K562 (cell line): Measurements from ENCODE around the gene SFSWAP. TPM values are rescaled to one million over a fixed set of nuclear protein-coding genes. Genes with fewer than 3 reads are reported as not detected.
A peak's percentile ranks its signal among the peaks of the same experiment; 100 is the strongest.

Experiments used
- E2F6 ChIP-seq, 2 experiments: IDR thresholded peaks; 2 replicates each; pipeline ENCODE4 v1.6.1; 2011; ENCODE audit warnings: borderline replicate concordance in 1 of 2, control low read depth in 1 of 2, low read depth in 1 of 2, low read length in 1 of 2, mild to moderate bottlenecking in 1 of 2, mixed read lengths in 1 of 2, moderate library complexity in 1 of 2; ENCODE audit not compliant: insufficient read depth in 1 of 2, insufficient read length in 1 of 2, poor library complexity in 1 of 2, severe bottlenecking in 1 of 2; ENCODE audit errors: extremely low read depth in 1 of 2
- JUNB ChIP-seq: fragments of 450-650 bp; formaldehyde crosslinking; conservative IDR thresholded peaks from 2 replicates; pipeline ENCODE4 v1.4.0; 2020; ENCODE audit warnings: mild to moderate bottlenecking
- LEF1 ChIP-seq: fragments of 450-650 bp; IDR thresholded peaks from 2 replicates; pipeline ENCODE4 v1.6.1; 2016; ENCODE audit warnings: mild to moderate bottlenecking
- MAFG ChIP-seq: fragments of 450-650 bp; conservative IDR thresholded peaks from 2 replicates; pipeline ENCODE4 v1.6.1; 2016; ENCODE audit warnings: missing genetic modification characterization, missing compliant biosample characterization
- MAZ ChIP-seq, 2 experiments: fragments of 450-650 bp in 1 of 2; sonication (generic) in 1 of 2; formaldehyde crosslinking; IDR thresholded peaks in 1 of 2; conservative IDR thresholded peaks in 1 of 2; 2 replicates each; pipeline versions ENCODE4 v1.4.0 to v1.5.0; 2020; ENCODE audit warnings: mild to moderate bottlenecking in 1 of 2, missing genetic modification reagents in 1 of 2
- RBM17 ChIP-seq: fragments of 200-400 bp; formaldehyde crosslinking; IDR thresholded peaks from 2 replicates; pipeline ENCODE4 v1.6.1; 2017; ENCODE audit warnings: low read depth, mild to moderate bottlenecking, low read length, borderline replicate concordance
- SLC30A9 ChIP-seq: fragments of 250-450 bp; sonication (Bioruptor Pico); IDR thresholded peaks from 2 replicates; pipeline ENCODE4 v1.8.0; 2022; ENCODE audit warnings: mild to moderate bottlenecking, moderate library complexity
- SRSF1 ChIP-seq: fragments of 200-400 bp; formaldehyde crosslinking; IDR thresholded peaks from 2 replicates; pipeline ENCODE4 v1.6.1; 2017; ENCODE audit warnings: mild to moderate bottlenecking, low read depth, low read length, moderate library complexity
- TRIM28 ChIP-seq: fragments of 450-650 bp; IDR thresholded peaks from 2 replicates; pipeline ENCODE4 v1.6.1; 2017
- polyA plus RNA-seq, 8 experiments: library from polyadenylated mRNA; depleted of rRNA in 4 of 8; stranded (reverse) in 5 of 8; unstranded in 3 of 8; fragments of >200 nt; fragmentation: Nextera tagmentation in 2 of 8; fragmentation: Illumina TruSeq in 1 of 8; extraction: Ambion mirVana in 2 of 8; extraction: Trizol in 1 of 8; gene quantifications; 2 replicates each; pipeline versions ENCODE4 v1.2.1 to v1.2.3, GENCODE V29; 2011 to 2014; ENCODE audit warnings: inconsistent platforms in 1 of 8, missing spikeins in 1 of 8
- total RNA-seq, 7 experiments: library from RNA; depleted of rRNA in 6 of 7; stranded (reverse); fragments of >200 nt in 6 of 7; fragmentation: Illumina TruSeq in 2 of 7; extraction: Trizol in 2 of 7; gene quantifications; 2 replicates each; pipeline versions ENCODE4 v1.2.1 to v1.2.3, GENCODE V29; 2011 to 2021; ENCODE audit warnings: low replicate concordance in 1 of 7
- TF ChIP-seq, protein P1 (sequence below): sonication (generic); formaldehyde crosslinking; IDR thresholded peaks from 2 replicates; pipeline ENCODE4 v1.8.0; 2022; ENCODE audit warnings: mild to moderate bottlenecking, missing genetic modification reagents
- TF ChIP-seq, protein P2 (sequence below): fragments of 250-450 bp; sonication (Bioruptor Pico); IDR thresholded peaks from 2 replicates; pipeline ENCODE4 v1.8.0; 2021; ENCODE audit warnings: moderate library complexity, mild to moderate bottlenecking, inconsistent platforms

Gene SFSWAP
- total and polyA plus RNA-seq, 9 of the 15 experiments (the other 6 are each of a cell fraction or from before 2014, with no cell fraction given) = 2.4 to 60.4 (median 32.6) TPM

DNA sequence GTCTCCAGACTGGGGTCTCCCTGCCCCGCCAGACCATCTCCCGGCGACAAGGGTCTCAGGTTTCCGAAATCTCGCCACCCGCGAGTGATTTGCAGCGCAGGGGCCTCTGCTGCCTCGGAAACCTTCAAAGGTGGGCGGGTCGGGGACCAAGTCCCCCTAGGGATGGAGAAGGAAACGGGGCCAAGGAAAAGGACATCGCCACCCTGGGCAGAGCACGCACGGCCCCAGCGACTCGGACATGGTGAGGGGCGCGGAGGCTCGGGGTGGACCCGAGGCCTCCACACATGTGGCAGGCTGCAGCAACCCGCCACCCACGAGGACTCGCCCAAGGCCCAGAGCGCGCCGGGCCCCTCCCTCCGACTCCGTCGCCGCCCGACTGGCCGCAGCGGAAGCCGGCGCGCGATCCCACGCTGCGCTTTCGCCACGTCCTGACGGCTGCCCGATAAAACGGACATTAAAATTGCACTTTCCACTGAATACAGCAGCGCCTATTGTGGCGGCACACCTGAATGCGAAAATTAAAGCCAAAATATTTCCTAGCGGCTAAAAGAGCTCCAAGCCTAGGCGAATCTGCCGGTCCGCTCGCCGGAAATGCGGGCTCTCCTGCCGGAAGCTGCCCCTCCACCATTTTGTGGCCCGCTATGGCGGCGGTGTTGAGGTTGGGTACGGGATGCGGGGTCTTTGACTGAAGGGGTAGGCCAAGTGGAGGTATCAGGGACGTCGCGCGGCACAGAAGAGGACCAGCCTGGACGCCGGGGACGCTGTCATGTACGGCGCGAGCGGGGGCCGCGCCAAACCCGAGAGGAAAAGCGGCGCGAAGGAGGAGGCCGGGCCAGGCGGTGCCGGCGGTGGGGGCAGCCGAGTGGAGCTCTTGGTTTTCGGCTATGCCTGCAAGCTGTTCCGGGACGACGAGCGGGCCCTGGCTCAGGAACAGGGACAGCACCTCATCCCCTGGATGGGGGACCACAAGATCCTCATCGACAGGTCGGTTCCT lies at the start of gene SFSWAP (continued):
- TF ChIP-seq RBM17 (no peak), MAFG (tag) (no peak), TRIM28 (peak; percentile 68; the same call in 1 of the 2 replicates), MAZ (CRISPR knock-in tag; conservative IDR thresholded peaks at IDR 0.05 in 1 of 2, IDR thresholded peaks at IDR 0.05 in 1 of 2) (peak; percentile 97 to 98), E2F6 (IDR thresholded peaks at IDR 0.05; ENCODE audit: borderline replicate concordance in 1 of 2, extremely low read depth in 1 of 2, insufficient read depth in 1 of 2, insufficient read length in 1 of 2, low read depth in 1 of 2, low read length in 1 of 2, poor library complexity in 1 of 2, severe bottlenecking in 1 of 2) (peak; percentile 97), SRSF1 (peak; percentile 79; the same call in 1 of the 2 replicates), LEF1 (no peak), SLC30A9 (CRISPR knock-in tag) (no peak), JUNB (CRISPR knock-in tag) (no peak)
- TF ChIP-seq, protein P1, sequence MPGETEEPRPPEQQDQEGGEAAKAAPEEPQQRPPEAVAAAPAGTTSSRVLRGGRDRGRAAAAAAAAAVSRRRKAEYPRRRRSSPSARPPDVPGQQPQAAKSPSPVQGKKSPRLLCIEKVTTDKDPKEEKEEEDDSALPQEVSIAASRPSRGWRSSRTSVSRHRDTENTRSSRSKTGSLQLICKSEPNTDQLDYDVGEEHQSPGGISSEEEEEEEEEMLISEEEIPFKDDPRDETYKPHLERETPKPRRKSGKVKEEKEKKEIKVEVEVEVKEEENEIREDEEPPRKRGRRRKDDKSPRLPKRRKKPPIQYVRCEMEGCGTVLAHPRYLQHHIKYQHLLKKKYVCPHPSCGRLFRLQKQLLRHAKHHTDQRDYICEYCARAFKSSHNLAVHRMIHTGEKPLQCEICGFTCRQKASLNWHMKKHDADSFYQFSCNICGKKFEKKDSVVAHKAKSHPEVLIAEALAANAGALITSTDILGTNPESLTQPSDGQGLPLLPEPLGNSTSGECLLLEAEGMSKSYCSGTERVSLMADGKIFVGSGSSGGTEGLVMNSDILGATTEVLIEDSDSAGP (CRISPR knock-in tag) = no peak
- TF ChIP-seq, protein P2, sequence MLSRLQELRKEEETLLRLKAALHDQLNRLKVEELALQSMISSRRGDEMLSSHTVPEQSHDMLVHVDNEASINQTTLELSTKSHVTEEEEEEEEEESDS (CRISPR knock-in tag) = no peak
